ENCODE measurements around the gene PROCR. TPM values are rescaled to one million over a fixed set of nuclear protein-coding genes. Genes with fewer than 3 reads are reported as not detected.
"Not testable (repeated sequence)": the region's sequence is repeated elsewhere in the genome, so short reads cannot be mapped to it uniquely, and the experiment has no call there.

The PROCR gene
- total and polyA plus RNA-seq, 4 experiments from 2014 or later, result 0.42 to 3.6 (median 1.3) TPM

DNA sequence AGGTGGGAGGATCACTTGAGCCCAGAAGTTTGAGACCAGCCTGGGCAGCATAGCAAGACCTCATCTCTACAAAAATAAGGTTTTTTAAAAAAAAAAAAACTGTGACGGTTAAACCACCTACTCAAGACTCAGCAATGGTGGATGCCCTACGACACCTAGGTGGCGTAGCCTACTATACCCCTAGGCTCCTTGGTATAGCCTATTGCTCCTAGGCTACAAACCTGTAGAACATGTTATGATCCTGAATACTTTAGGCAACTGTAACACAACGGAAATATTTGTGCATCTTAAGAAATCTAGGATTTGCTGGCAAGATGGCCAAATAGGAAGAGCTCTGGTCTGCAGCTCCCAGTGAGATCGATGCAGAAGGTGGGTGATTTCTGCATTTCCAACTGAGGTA, 11.5 kb upstream of the PROCR start:
- Mint-ChIP-seq H3K4me3 (peak overlapping the region in 2 of 8 donors; percentile 27 to 29), H3K27ac (peak overlapping the region in 2 of 7 donors; percentile 5 to 36), H3K36me3 (peaks cover 9 to 10% of the 10 kb centered on the region in 2 donors), H3K9me3 (peaks cover 0 to 15% (median 3%) of the 10 kb centered on the region in 8 donors), H3K4me1 (peaks cover 2 to 25% (median 9%) of the 10 kb centered on the region in 4 donors)
- H3K36me3 ChIP-seq (ENCODE audit: insufficient read depth, low read length); H3K9me3 ChIP-seq (ENCODE audit: control insufficient read depth in 1 of 2, low read length in 2 of 2); DNase-seq; H3K4me1 ChIP-seq (ENCODE audit: insufficient read depth, low read length); CTCF ChIA-PET (ENCODE audit: partially characterized antibody); H3K27me3 ChIP-seq (ENCODE audit: insufficient read depth, low read length); H3K27me3 Mint-ChIP-seq; H3K27ac ChIP-seq (ENCODE audit: low read depth, low read length); intact Hi-C loops (cut with micrococcal nuclease); H3K4me3 ChIP-seq (ENCODE audit: low read length in 2 of 2): not testable (repeated sequence)
- POLR2A ChIA-PET (ENCODE audit: partially characterized antibody), result interaction anchor here (0.6 to 1.5 kb wide), 2 partner anchors 13 to 141 kb away, joined by 3 to 9 read pairs; partner anchors contain the start of gene EDEM2

DNA sequence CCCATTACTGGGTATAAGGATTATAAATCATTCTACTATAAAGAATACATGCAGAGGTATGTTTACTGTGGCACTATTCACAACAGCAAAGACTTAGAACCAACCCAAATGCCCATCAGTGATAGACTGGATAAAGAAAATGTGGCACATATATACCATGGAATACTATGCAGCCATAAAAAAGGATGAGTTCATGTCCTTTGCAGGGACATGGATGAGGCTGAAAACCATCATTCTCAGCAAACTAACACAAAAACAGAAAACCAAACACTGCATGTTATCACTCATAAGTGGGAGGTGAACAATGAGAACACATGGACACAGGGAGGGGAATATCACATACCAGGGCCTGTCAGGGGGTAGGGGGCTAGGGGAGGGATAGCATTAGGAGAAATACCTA, 7.3 kb upstream of the PROCR start:
- Mint-ChIP-seq H3K4me1 (peaks cover 2 to 25% (median 10%) of the 10 kb centered on the region in 4 donors), H3K9me3 (peaks cover 0 to 15% (median 3%) of the 10 kb centered on the region in 8 donors), H3K36me3 (peaks cover 10 to 11% of the 10 kb centered on the region in 2 donors), H3K27ac (peak overlapping the region in 2 of 7 donors; percentile 62 to 65)
- DNase-seq; H3K27me3 ChIP-seq (ENCODE audit: insufficient read depth, low read length); intact Hi-C loops (cut with micrococcal nuclease); H3K4me1 ChIP-seq (ENCODE audit: insufficient read depth, low read length); H3K36me3 ChIP-seq (ENCODE audit: insufficient read depth, low read length); H3K4me3 ChIP-seq (ENCODE audit: low read length in 2 of 2); H3K4me3 Mint-ChIP-seq; H3K27ac ChIP-seq (ENCODE audit: low read depth, low read length); H3K9me3 ChIP-seq (ENCODE audit: control insufficient read depth in 1 of 2, low read length in 2 of 2); H3K27me3 Mint-ChIP-seq; POLR2A ChIA-PET (ENCODE audit: partially characterized antibody): not testable (repeated sequence)
- CTCF ChIA-PET (ENCODE audit: partially characterized antibody), result interaction anchor here (1.5 kb wide), 1 partner anchor 19 kb away, joined by 5 read pairs; no protein-coding TSS in a partner anchor

- H3K36me3 Mint-ChIP-seq, result peaks cover 10 to 11% of the 10 kb centered on the region in 2 donors
- DNase-seq, result no peak
- no peaks in the 10 kb centered on the region for H3K9me3 ChIP-seq (ENCODE audit: control insufficient read depth in 1 of 2, low read length in 2 of 2)
- no peak overlapping the region for H3K27ac Mint-ChIP-seq
- H3K4me3 ChIP-seq (ENCODE audit: low read length in 2 of 2), result no peak overlapping the region
- peaks cover 0 to 15% (median 3%) of the 10 kb centered on the region in 8 donors for H3K9me3 Mint-ChIP-seq
- no peaks in the 10 kb centered on the region for H3K27me3 ChIP-seq (ENCODE audit: insufficient read depth, low read length)
- peak overlapping the region in 1 of 8 donors; percentile 32 for H3K4me3 Mint-ChIP-seq
- peaks cover 5% of the 10 kb centered on the region for H3K4me1 ChIP-seq (ENCODE audit: insufficient read depth, low read length)
- peaks cover 0 to 1% of the 10 kb centered on the region in 2 donors for H3K27me3 Mint-ChIP-seq
- peaks cover 2 to 22% (median 9%) of the 10 kb centered on the region in 4 donors for H3K4me1 Mint-ChIP-seq
- H3K36me3 ChIP-seq (ENCODE audit: insufficient read depth, low read length), result no peaks in the 10 kb centered on the region
- intact Hi-C loops (cut with micrococcal nuclease), result no loop called here
- ChIA-PET POLR2A (ENCODE audit: partially characterized antibody) (interaction anchor here (0.5 to 0.6 kb wide), 2 partner anchors 25 to 59 kb away, joined by 3 to 4 read pairs; no protein-coding TSS in a partner anchor), CTCF (ENCODE audit: partially characterized antibody) (interaction anchor here (0.9 to 1.5 kb wide), 4 partner anchors 15 to 69 kb away, joined by 3 to 6 read pairs (median 4); no protein-coding TSS in a partner anchor)
- no peak overlapping the region for H3K27ac ChIP-seq (ENCODE audit: low read depth, low read length)
These were observed 6.4 kb upstream of the PROCR start for GRCh38 chr20:35165221-35166185.

GRCh38 chr20:35166242-35166830, 5.5 kb upstream of the PROCR start:
- no peak overlapping the region for H3K4me3 ChIP-seq (ENCODE audit: low read length in 2 of 2)
- H3K27me3 Mint-ChIP-seq, result peaks cover 0 to 1% of the 10 kb centered on the region in 2 donors
- H3K36me3 ChIP-seq (ENCODE audit: insufficient read depth, low read length), result no peaks in the 10 kb centered on the region
- no peak overlapping the region for H3K27ac ChIP-seq (ENCODE audit: low read depth, low read length)
- no peaks in the 10 kb centered on the region for H3K9me3 ChIP-seq (ENCODE audit: control insufficient read depth in 1 of 2, low read length in 2 of 2)
- ChIA-PET POLR2A (ENCODE audit: partially characterized antibody) (no interaction called here), CTCF (ENCODE audit: partially characterized antibody) (interaction anchor here (0.5 to 1.1 kb wide), 4 partner anchors 10 to 70 kb away, joined by 3 to 6 read pairs (median 3); no protein-coding TSS in a partner anchor)
- H3K4me1 ChIP-seq (ENCODE audit: insufficient read depth, low read length), result peaks cover 5% of the 10 kb centered on the region
- no peaks in the 10 kb centered on the region for H3K27me3 ChIP-seq (ENCODE audit: insufficient read depth, low read length)
- no peak overlapping the region for H3K4me3 Mint-ChIP-seq
- peak overlapping the region in 1 of 7 donors; percentile 42 for H3K27ac Mint-ChIP-seq
- H3K9me3 Mint-ChIP-seq, result peaks cover 0 to 15% (median 3%) of the 10 kb centered on the region in 8 donors
- intact Hi-C loops (cut with micrococcal nuclease), result no loop called here
- peaks cover 10 to 11% of the 10 kb centered on the region in 2 donors for H3K36me3 Mint-ChIP-seq
- H3K4me1 Mint-ChIP-seq, result peaks cover 1 to 16% (median 7%) of the 10 kb centered on the region in 4 donors
- no peak for DNase-seq

DNA sequence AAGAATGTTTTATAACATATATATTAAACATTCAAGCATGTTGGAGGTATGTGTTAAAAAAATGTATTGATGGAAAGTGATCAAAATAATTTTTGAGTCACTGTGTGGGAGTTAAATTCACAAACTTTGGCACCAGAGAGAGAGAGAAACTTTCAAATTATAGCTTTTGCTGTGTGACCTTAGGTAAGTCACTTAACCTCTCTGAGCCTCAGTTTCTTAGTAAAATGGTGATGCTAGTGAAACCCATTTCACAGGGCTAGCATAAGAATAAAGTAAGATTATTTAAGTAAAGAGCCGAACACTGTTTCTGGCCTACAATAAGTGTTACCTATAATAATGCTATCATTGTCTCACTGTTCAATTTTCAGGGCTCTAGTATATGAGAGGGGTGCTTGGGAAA, 4.1 kb upstream of the PROCR start:
- CTCF ChIA-PET (ENCODE audit: partially characterized antibody), result no interaction called here
- peaks cover 10% of the 10 kb centered on the region in 2 donors for H3K36me3 Mint-ChIP-seq
- H3K27me3 ChIP-seq (ENCODE audit: insufficient read depth, low read length), result no peaks in the 10 kb centered on the region
- DNase-seq, result no peak
- H3K36me3 ChIP-seq (ENCODE audit: insufficient read depth, low read length), result no peaks in the 10 kb centered on the region
- H3K27me3 Mint-ChIP-seq, result peaks cover 0 to 1% of the 10 kb centered on the region in 2 donors
- peaks cover 9 to 13% (median 11%) of the 10 kb centered on the region in 4 donors for H3K4me1 Mint-ChIP-seq
- no peak overlapping the region for H3K4me3 ChIP-seq (ENCODE audit: low read length in 2 of 2)
- H3K4me3 Mint-ChIP-seq, result no peak overlapping the region
- no peaks in the 10 kb centered on the region for H3K9me3 ChIP-seq (ENCODE audit: control insufficient read depth in 1 of 2, low read length in 2 of 2)
- H3K27ac Mint-ChIP-seq, result peak overlapping the region in 1 of 7 donors; percentile 24
- intact Hi-C loops (cut with micrococcal nuclease), result no loop called here
- POLR2A ChIA-PET (ENCODE audit: partially characterized antibody), result no interaction called here
- peaks cover 9% of the 10 kb centered on the region for H3K4me1 ChIP-seq (ENCODE audit: insufficient read depth, low read length)
- peaks cover 0 to 13% (median 3%) of the 10 kb centered on the region in 8 donors for H3K9me3 Mint-ChIP-seq
- no peak overlapping the region for H3K27ac ChIP-seq (ENCODE audit: low read depth, low read length)

GRCh38 chr20:35168701-35169409, 3.0 kb upstream of the PROCR start:
- CTCF ChIA-PET (ENCODE audit: partially characterized antibody); intact Hi-C loops (cut with micrococcal nuclease): not testable (repeated sequence)

More at GRCh38 chr20:35168701-35169409, 3.0 kb upstream of the PROCR start:
- H3K27me3 Mint-ChIP-seq; H3K36me3 ChIP-seq (ENCODE audit: insufficient read depth, low read length); H3K27ac ChIP-seq (ENCODE audit: low read depth, low read length); H3K4me3 ChIP-seq (ENCODE audit: low read length in 2 of 2); DNase-seq; H3K9me3 ChIP-seq (ENCODE audit: control insufficient read depth in 1 of 2, low read length in 2 of 2); H3K27ac Mint-ChIP-seq; H3K27me3 ChIP-seq (ENCODE audit: insufficient read depth, low read length); H3K4me3 Mint-ChIP-seq; H3K36me3 Mint-ChIP-seq; H3K4me1 ChIP-seq (ENCODE audit: insufficient read depth, low read length); H3K9me3 Mint-ChIP-seq; POLR2A ChIA-PET (ENCODE audit: partially characterized antibody): not testable (repeated sequence)
- H3K4me1 Mint-ChIP-seq, result peaks cover 10 to 16% (median 11%) of the 10 kb centered on the region in 4 donors
